GM12878 (cell line): ENCODE results near the gene SIM1. TPM values are rescaled to one million over a fixed set of nuclear protein-coding genes. Genes with fewer than 3 reads are reported as not detected.

Experiments
- ATAC-seq: fragments of 200-7000 bp; cut with Tn5 transposase; 3 replicates; pipeline ENCODE4 v1.9.1; 2020; ENCODE audit warnings: mild to moderate bottlenecking, moderate library complexity
- BruUV-seq: library from RNA; stranded (reverse); fragments of 400-500 nt; replicated peaks from 2 replicates; lab custom pipeline; 2021; lab: Mats Ljungman, UMichigan
- CTCF ChIA-PET: fragments of 300-600 bp; sonication (Branson Sonifier 250); formaldehyde crosslinking; extraction: SDS; loops from one replicate; lab custom pipeline; 2021; ENCODE audit warnings: inconsistent platforms; lab: Yijun Ruan, JAX
- POLR2A ChIA-PET: fragments of 350-600 bp; formaldehyde crosslinking; extraction: SDS; loops from one replicate; lab custom pipeline; 2021; ENCODE audit warnings: inconsistent platforms; lab: Charles Lee
- RAD21 ChIA-PET: fragments of 300-600 bp; sonication (Branson Sonifier 250); formaldehyde crosslinking; loops from one replicate; lab custom pipeline; 2023; ENCODE audit warnings: antibody characterized with exemption; ENCODE audit not compliant: unreplicated experiment; lab: Charles Lee
- SMC1A ChIA-PET: fragments of 300-600 bp; sonication (Branson Sonifier 250); formaldehyde crosslinking; loops from one replicate; lab custom pipeline; 2023; ENCODE audit not compliant: unreplicated experiment, uncharacterized antibody; lab: Charles Lee
- DNase-seq: peaks from one replicate; pipeline ENCODE4 v3.0.0-alpha.2; 2011; ENCODE audit warnings: low read depth, low spot score
- FAIRE-seq: peaks from 3 replicates; lab custom pipeline; 2011; peaks lifted over from hg19 to GRCh38; lab: Jason Lieb, UNC
- H2AFZ ChIP-seq: 2 replicates; pipeline ENCODE4 v1.6.0; 2011; ENCODE audit warnings: low read depth, low read length, control low read depth; ENCODE audit not compliant: control insufficient read depth
- H3K27ac ChIP-seq: 2 replicates; pipeline ENCODE4 v1.5.1; 2011; ENCODE audit warnings: control low read depth; ENCODE audit not compliant: control insufficient read depth, insufficient read depth
- H3K27me3 ChIP-seq, 2 experiments: replicated peaks in 1 of 2; 2 replicates each; pipeline versions ENCODE4 v1.6.0 to v1.6.1; 2011; ENCODE audit warnings: low read length in 1 of 2; ENCODE audit not compliant: control insufficient read depth in 2 of 2, insufficient read depth in 2 of 2
- H3K36me3 ChIP-seq, 2 experiments: 2 replicates each; pipeline ENCODE4 v1.5.1; 2011; ENCODE audit warnings: low read length in 1 of 2; ENCODE audit not compliant: control insufficient read depth in 2 of 2, insufficient read depth in 2 of 2
- H3K4me1 ChIP-seq: 2 replicates; pipeline ENCODE4 v1.6.1; 2011; ENCODE audit warnings: mild to moderate bottlenecking, low read length, moderate library complexity, mixed read lengths; ENCODE audit not compliant: control insufficient read depth, insufficient read depth
- H3K4me2 ChIP-seq: 2 replicates; pipeline ENCODE4 v1.6.0; 2011; ENCODE audit warnings: control low read depth; ENCODE audit not compliant: control insufficient read depth, insufficient read depth
- H3K4me3 ChIP-seq: fragments of 200-600 bp; sonication (generic); 2 replicates; pipeline ENCODE4 v1.5.1; 2016
- H3K79me2 ChIP-seq: 2 replicates; pipeline ENCODE4 v1.6.0; 2011; ENCODE audit warnings: low read length; ENCODE audit not compliant: control insufficient read depth, insufficient read depth
- H3K9ac ChIP-seq: 2 replicates; pipeline ENCODE4 v1.8.0; 2011; ENCODE audit warnings: low read length, control low read depth, mixed read lengths; ENCODE audit not compliant: control insufficient read depth, insufficient read depth
- H3K9me3 ChIP-seq: replicated peaks from 3 replicates; pipeline ENCODE4 v1.5.1; 2011; ENCODE audit warnings: mild to moderate bottlenecking, low read length; ENCODE audit not compliant: control insufficient read depth, insufficient read depth
- H4K20me1 ChIP-seq: 2 replicates; pipeline ENCODE4 v1.6.0; 2011; ENCODE audit not compliant: control insufficient read depth, insufficient read depth
- CBX3 ChIP-seq: fragments of 200-600 bp; sonication (generic); IDR thresholded peaks from 2 replicates; pipeline ENCODE4 v1.6.1; 2016; ENCODE audit warnings: low read depth, borderline replicate concordance
- IKZF1 ChIP-seq: fragments of 450-650 bp; conservative IDR thresholded peaks from 2 replicates; pipeline ENCODE4 v1.6.1; 2017; ENCODE audit warnings: antibody characterized with exemption, mild to moderate bottlenecking
- MYB ChIP-seq: fragments of 150-350 bp; IDR thresholded peaks from 2 replicates; pipeline ENCODE4 v1.6.1; 2014; ENCODE audit warnings: mild to moderate bottlenecking, low read depth, low read length, borderline replicate concordance
- MYC ChIP-seq: IDR thresholded peaks from 2 replicates; pipeline ENCODE4 v1.6.1; 2011; ENCODE audit warnings: mild to moderate bottlenecking, low read length, moderate library complexity, inconsistent platforms; ENCODE audit not compliant: insufficient read depth, insufficient replicate concordance, insufficient read length, severe bottlenecking
- NR2C1 ChIP-seq: fragments of 450-650 bp; IDR thresholded peaks from 2 replicates; pipeline ENCODE4 v1.6.1; 2017; ENCODE audit warnings: antibody characterized with exemption, mild to moderate bottlenecking, moderate library complexity
- RAD21 ChIP-seq: IDR thresholded peaks from 2 replicates; pipeline ENCODE4 v1.6.1; 2011; ENCODE audit warnings: mild to moderate bottlenecking, low read depth, low read length, moderate library complexity; ENCODE audit not compliant: insufficient read depth
- RUNX3 ChIP-seq: IDR thresholded peaks from 2 replicates; pipeline ENCODE4 v1.6.1; 2012; ENCODE audit warnings: low read length, inconsistent platforms
- SMAD1 ChIP-seq: fragments of 450-650 bp; IDR thresholded peaks from 2 replicates; pipeline ENCODE4 v1.6.1; 2018; ENCODE audit warnings: mild to moderate bottlenecking, low read depth; ENCODE audit not compliant: partially characterized antibody
- TCF3 ChIP-seq: IDR thresholded peaks from 2 replicates; pipeline ENCODE4 v1.6.1; 2012; ENCODE audit warnings: low read depth, mild to moderate bottlenecking, low read length, borderline replicate concordance; ENCODE audit not compliant: insufficient read depth
- WGBS: methylation state at CpG from one replicate; pipeline ENCODE4 v1.1.6; 2016; ENCODE audit warnings: low lambda C conversion rate; ENCODE audit not compliant: insufficient replicate concordance, insufficient coverage; ENCODE audit errors: missing lambda C conversion rate; 5-methylcytosine and 5-hydroxymethylcytosine counted together
- in situ Hi-C: fragments of 300-500 bp; cut with MboI; formaldehyde crosslinking; loops from 9 replicates; pipeline ENCODE4 v1.14.3; 2018; ENCODE audit warnings: mixed read lengths
- intact Hi-C: fragments of 100-400 bp; cut with micrococcal nuclease; formaldehyde crosslinking; loops from one replicate; pipeline ENCODE4 v1.14.2; 2022; ENCODE audit not compliant: unreplicated experiment
- polyA plus RNA-seq, 11 experiments: library from polyadenylated mRNA; depleted of rRNA in 4 of 11; unstranded in 6 of 11; stranded (reverse) in 5 of 11; fragments of >200 nt; fragmentation: Nextera tagmentation in 4 of 11; fragmentation: Illumina TruSeq in 1 of 11; extraction: Ambion mirVana in 4 of 11; extraction: Trizol in 1 of 11; gene quantifications; 1 replicate in 1 of 11; 2 replicates in 10 of 11; pipeline versions ENCODE4 v1.2.1 to v1.2.3, GENCODE V29; 2011 to 2016; ENCODE audit warnings: inconsistent platforms in 2 of 11, missing spikeins in 2 of 11, low read depth in 1 of 11
- total RNA-seq, 4 experiments: library from RNA; depleted of rRNA in 3 of 4; stranded (reverse); fragments of >200 nt in 3 of 4; fragmentation: Illumina TruSeq in 1 of 4; extraction: Trizol in 1 of 4; gene quantifications; 2 replicates each; pipeline versions ENCODE4 v1.2.1 to v1.2.3, GENCODE V29; 2013 to 2021
- TF ChIP-seq, protein P1 (sequence below), 3 experiments: IDR thresholded peaks in 2 of 3; conservative IDR thresholded peaks in 1 of 3; 2 replicates each; pipeline ENCODE4 v1.5.1; 2011; ENCODE audit warnings: low read depth in 3 of 3, low read length in 3 of 3, mild to moderate bottlenecking in 3 of 3, control low read depth in 2 of 3, moderate library complexity in 2 of 3, inconsistent platforms in 1 of 3, mixed read lengths in 1 of 3; ENCODE audit not compliant: control insufficient read depth in 2 of 3, insufficient read depth in 1 of 3; ENCODE audit errors: extremely low read depth in 1 of 3

The SIM1 gene
- total and polyA plus RNA-seq, 10 of the 15 experiments (the other 5 are each of a cell fraction or from before 2014, with no cell fraction given) = not detected

DNA sequence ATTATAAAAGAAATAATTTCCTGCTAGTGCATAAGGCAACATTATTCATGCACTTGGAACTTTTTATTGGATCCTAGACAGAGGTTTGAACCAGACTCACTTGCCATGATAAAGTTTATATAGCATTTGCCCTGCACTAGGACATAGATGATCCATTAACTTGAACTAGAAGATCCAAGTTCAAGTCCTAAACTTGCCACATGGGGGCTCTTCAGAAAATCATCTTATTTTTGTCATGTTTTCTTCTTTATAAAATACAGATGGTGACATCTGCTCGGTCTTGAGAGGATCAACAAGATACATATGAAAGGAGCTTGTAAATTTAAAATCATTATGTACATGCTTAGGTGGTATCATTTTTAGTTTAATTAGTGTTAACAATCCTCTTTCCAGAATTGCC, 94.5 kb downstream of the SIM1 start:
- intact Hi-C loops = loop anchor here (1.0 to 5.0 kb wide), 2 partner anchors 109 to 287 kb away; no protein-coding TSS in a partner anchor
- Histone ChIP-seq H3K4me3 (no peak overlapping the region), H4K20me1 (no peaks in the 10 kb centered on the region), H3K9me3 (no peaks in the 10 kb centered on the region), H3K9ac (no peak overlapping the region), H3K79me2 (no peaks in the 10 kb centered on the region), H3K4me1 (no peaks in the 10 kb centered on the region), H3K4me2 (no peak overlapping the region), H2AFZ (no peak overlapping the region), H3K36me3 (no peaks in the 10 kb centered on the region), H3K27ac (no peak overlapping the region), H3K27me3 (no peaks in the 10 kb centered on the region)
- in situ Hi-C loops = no loop called here
- BruUV-seq = no TSS peak
- 0% methylated on average over 1 of the region's 1 CpG for WGBS
- ChIA-PET RAD21 (no interaction called here), SMC1A (no interaction called here), CTCF (no interaction called here), POLR2A (no interaction called here)
- no peak for ATAC-seq
- TF ChIP-seq IKZF1 (no peak), RAD21 (0 out of 2 replicates have a peak, but pooled peaks have one; percentile 11), TCF3 (no peak)
- TF ChIP-seq, protein P1, sequence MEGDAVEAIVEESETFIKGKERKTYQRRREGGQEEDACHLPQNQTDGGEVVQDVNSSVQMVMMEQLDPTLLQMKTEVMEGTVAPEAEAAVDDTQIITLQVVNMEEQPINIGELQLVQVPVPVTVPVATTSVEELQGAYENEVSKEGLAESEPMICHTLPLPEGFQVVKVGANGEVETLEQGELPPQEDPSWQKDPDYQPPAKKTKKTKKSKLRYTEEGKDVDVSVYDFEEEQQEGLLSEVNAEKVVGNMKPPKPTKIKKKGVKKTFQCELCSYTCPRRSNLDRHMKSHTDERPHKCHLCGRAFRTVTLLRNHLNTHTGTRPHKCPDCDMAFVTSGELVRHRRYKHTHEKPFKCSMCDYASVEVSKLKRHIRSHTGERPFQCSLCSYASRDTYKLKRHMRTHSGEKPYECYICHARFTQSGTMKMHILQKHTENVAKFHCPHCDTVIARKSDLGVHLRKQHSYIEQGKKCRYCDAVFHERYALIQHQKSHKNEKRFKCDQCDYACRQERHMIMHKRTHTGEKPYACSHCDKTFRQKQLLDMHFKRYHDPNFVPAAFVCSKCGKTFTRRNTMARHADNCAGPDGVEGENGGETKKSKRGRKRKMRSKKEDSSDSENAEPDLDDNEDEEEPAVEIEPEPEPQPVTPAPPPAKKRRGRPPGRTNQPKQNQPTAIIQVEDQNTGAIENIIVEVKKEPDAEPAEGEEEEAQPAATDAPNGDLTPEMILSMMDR (IDR thresholded peaks at IDR 0.05 in 2 of 3, conservative IDR thresholded peaks at IDR 0.05 in 1 of 3; ENCODE audit: control insufficient read depth in 2 of 3, extremely low read depth in 1 of 3, insufficient read depth in 1 of 3, low read depth in 3 of 3, low read length in 3 of 3) = 0 out of 6 replicates have a peak, but pooled peaks of 1 of the 3 experiments have one; percentile 9
- no peak for FAIRE-seq
- no peak for DNase-seq

DNA sequence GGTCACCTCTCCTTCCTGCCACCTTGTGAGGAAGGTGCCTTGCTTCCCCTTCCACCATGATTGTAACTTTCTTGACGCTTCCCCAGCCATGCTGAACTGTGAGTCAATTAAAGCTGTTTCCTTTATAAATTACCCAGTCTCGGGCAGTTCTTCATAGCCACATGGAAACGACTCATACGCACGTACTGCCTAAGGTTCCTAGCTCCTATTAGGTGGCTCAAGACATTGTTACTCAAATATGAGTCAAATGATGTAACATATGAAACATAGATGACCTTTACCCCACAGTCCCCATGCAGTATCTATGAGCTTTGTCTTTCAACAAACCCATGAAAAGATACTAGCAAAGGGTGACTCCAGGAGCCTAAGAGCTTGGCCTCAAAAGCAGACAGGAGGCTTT, 98.3 kb downstream of the SIM1 start:
- RAD21 ChIA-PET = no interaction called here
- intact Hi-C loops (no loop called here), in situ Hi-C loops (no loop called here)
- POLR2A ChIA-PET = no interaction called here
- CTCF ChIA-PET = interaction anchor here (0.9 kb wide), 1 partner anchor 94 kb away, joined by 3 read pairs; no protein-coding TSS in a partner anchor
- peak; percentile 15; the same call in 1 of the 3 replicates for ATAC-seq
- WGBS = 58% methylated on average over 5 of the region's 5 CpGs
- Histone ChIP-seq H3K27ac (no peak overlapping the region), H3K79me2 (no peaks in the 10 kb centered on the region), H3K4me1 (no peaks in the 10 kb centered on the region), H3K36me3 (no peaks in the 10 kb centered on the region), H3K4me2 (no peak overlapping the region), H4K20me1 (no peaks in the 10 kb centered on the region), H3K9me3 (no peaks in the 10 kb centered on the region), H2AFZ (no peak overlapping the region), H3K9ac (no peak overlapping the region), H3K4me3 (no peak overlapping the region), H3K27me3 (no peaks in the 10 kb centered on the region)
- no peak for DNase-seq
- no peak for FAIRE-seq
- BruUV-seq = no TSS peak
- SMC1A ChIA-PET = interaction anchor here (0.6 kb wide), 1 partner anchor 107 kb away, joined by 3 read pairs; no protein-coding TSS in a partner anchor
- TF ChIP-seq RUNX3 (no peak), NR2C1 (no peak), CBX3 (no peak), MYB (no peak), MYC (no peak), TCF3 (no peak), SMAD1 (no peak)
- TF ChIP-seq, protein P1 (IDR thresholded peaks at IDR 0.05 in 2 of 3, conservative IDR thresholded peaks at IDR 0.05 in 1 of 3; ENCODE audit: control insufficient read depth in 2 of 3, extremely low read depth in 1 of 3, insufficient read depth in 1 of 3, low read depth in 3 of 3, low read length in 3 of 3) = no peak
